GM21390 (cell line): ENCODE measurements around the gene RASL10A.

Source experiments
- ATAC-seq: cut with Tn5 transposase; IDR thresholded peaks from one replicate; pipeline ENCODE4 v1.9.1; 2021; ENCODE audit not compliant: unreplicated experiment

RASL10A gene

GRCh38 chr22:29323641-29324040 is 8.1 kb upstream of the RASL10A start:
- no peak for ATAC-seq

GRCh38 chr22:29320546-29320945 is 5.0 kb upstream of the RASL10A start:
- ATAC-seq, result no peak

- ATAC-seq, result no peak
Measured at GRCh38 chr22:29319072-29319471, 3.6 kb upstream of the RASL10A start.

GRCh38 chr22:29317827-29318454 is 2.4 kb upstream of the RASL10A start:
- ATAC-seq, result no peak

- no peak for ATAC-seq
Measured at GRCh38 chr22:29316141-29316828, 788 bp upstream of the RASL10A start.

GRCh38 chr22:29314537-29315285 is 786 bp downstream of the RASL10A start:
- no peak for ATAC-seq

- no peak for ATAC-seq
Measured at GRCh38 chr22:29313576-29314466, 1.7 kb downstream of the RASL10A start.

- ATAC-seq, result no peak
Measured at GRCh38 chr22:29313126-29313575, 2.3 kb downstream of the RASL10A start.

GRCh38 chr22:29312218-29313125 is 3.0 kb downstream of the RASL10A start:
- ATAC-seq, result no peak

GRCh38 chr22:29311464-29312217 is 3.9 kb downstream of the RASL10A start:
- no peak for ATAC-seq

GRCh38 chr22:29310863-29311339 is 4.6 kb downstream of the RASL10A start:
- no peak for ATAC-seq

GRCh38 chr22:29310065-29310862 is 5.2 kb downstream of the RASL10A start:
- ATAC-seq, result no peak

GRCh38 chr22:29309332-29310064 is 6.0 kb downstream of the RASL10A start:
- ATAC-seq, result no peak

GRCh38 chr22:29308791-29309262 is 6.7 kb downstream of the RASL10A start:
- ATAC-seq, result no peak

- no peak for ATAC-seq
Measured at GRCh38 chr22:29308148-29308790, 7.2 kb downstream of the RASL10A start.

- no peak for ATAC-seq
Measured at GRCh38 chr22:29307596-29308147, 7.8 kb downstream of the RASL10A start.
